GM12872 (cell line): Measurements from ENCODE around the gene PLET1.

Experiments used
- CTCF ChIP-seq: IDR thresholded peaks from 3 replicates; pipeline ENCODE4 v1.5.1; 2011; ENCODE audit warnings: low read depth, mild to moderate bottlenecking, low read length, moderate library complexity; ENCODE audit not compliant: insufficient read depth

PLET1 gene

GRCh38 chr11:112265659-112266409 is 5.2 kb upstream of the PLET1 start:
- TF ChIP-seq CTCF: no peak

GRCh38 chr11:112255067-112255720 is 5.5 kb downstream of the PLET1 start:
- TF ChIP-seq CTCF: no peak

GRCh38 chr11:112253605-112254242 is 6.9 kb downstream of the PLET1 start:
- TF ChIP-seq CTCF: no peak

GRCh38 chr11:112249871-112250610 is 10.6 kb downstream of the PLET1 start:
- TF ChIP-seq CTCF: no peak

- TF ChIP-seq CTCF: no peak
Measured at GRCh38 chr11:112248201-112248600, 12.5 kb downstream of the PLET1 start.

- no peak for TF ChIP-seq CTCF
Measured at GRCh38 chr11:112247201-112247600, 13.5 kb downstream of the PLET1 start.

- no peak for TF ChIP-seq CTCF
Measured at GRCh38 chr11:112241486-112241885, 19.2 kb downstream of the PLET1 start.
